GM18909 (cell line): Measurements from ENCODE around the gene UNKL.

Experiments used
- ATAC-seq: cut with Tn5 transposase; IDR thresholded peaks from one replicate; pipeline ENCODE4 v1.9.1; 2021; ENCODE audit warnings: mild to moderate bottlenecking; ENCODE audit not compliant: unreplicated experiment, poor library complexity

The UNKL gene

DNA sequence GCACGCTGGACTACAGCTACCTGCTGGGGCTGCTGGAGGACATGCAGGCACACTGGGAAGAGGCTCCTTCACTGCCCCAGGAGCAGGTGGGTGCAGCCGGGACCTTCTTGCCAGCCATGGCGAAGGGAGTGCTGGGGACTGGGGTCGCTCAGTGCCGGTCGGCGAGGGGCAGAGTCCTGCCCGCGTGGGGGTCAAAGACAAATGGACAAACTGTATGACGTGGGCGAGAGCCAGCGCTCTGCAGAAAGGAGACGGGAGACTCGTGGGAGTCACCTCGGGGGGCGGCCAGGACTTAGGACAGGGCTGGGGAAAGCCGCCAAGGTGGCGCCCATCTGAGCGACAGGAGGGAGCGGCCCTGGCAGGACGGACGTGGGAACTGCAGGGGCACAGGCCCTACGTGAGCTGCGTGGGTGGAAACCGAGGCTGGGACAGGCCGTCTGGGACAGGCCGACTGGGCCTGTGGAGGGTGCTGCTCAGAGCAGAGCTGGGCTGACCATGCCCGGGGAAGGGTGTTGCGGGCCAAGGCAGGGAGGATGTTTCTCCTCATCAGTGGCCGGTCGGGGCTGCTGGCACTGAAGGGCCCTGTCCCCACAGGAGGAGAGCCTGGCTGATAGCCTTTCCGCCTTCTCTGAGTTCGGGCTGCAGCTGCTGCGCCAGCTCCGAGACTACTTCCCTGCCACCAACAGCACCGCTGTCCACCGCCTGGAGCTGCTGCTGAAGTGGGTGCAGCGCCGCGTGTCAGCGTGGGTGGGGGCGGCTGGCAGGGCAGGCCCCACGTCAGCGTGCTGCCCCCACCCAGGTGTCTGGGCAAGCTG lies 70.9 kb downstream of the UNKL start:
- ATAC-seq, result peak; percentile 1

DNA sequence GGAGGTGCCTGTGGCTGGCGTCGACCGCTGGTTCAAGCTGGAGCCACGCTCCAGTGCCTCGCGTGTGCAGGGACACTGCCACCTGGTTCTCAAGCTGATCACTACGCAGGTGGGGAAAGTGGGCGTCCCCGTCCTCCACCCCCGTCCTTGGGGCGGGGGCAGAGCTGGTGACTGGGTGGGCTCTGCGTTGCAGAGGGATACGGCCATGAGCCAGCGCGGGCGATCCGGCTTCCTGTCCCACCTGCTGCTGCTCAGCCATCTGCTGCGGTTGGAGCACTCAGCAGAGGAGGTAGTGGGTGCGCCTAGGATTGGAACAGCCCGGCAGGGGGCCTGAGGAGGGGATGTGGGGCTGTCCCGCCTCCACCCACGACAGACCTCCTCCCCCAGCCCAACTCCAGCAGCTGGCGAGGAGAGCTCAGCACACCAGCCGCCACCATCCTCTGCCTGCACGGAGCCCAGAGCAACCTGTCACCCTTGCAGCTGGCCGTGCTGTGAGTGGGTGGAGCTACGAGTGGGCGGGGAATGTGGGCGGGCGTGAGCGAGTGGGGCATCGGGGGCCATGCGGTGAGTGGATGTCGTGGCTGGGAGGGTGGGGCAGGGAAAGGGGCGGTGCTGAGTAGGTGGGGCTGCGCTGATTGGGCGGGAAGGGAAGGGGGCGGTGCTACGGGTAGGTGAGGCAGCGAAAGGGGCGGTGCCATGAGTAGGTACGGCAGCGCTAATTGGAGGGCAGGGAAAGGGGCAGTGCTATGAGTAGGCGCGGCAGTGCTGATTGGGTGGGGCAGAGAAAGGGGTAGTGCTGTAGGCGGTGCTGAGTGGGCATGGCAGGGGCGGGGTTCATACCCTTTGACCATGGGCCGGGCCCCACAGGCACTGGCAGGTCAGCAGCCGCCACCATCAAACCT lies 71.7 kb downstream of the UNKL start:
- peak; percentile 85 for ATAC-seq

DNA sequence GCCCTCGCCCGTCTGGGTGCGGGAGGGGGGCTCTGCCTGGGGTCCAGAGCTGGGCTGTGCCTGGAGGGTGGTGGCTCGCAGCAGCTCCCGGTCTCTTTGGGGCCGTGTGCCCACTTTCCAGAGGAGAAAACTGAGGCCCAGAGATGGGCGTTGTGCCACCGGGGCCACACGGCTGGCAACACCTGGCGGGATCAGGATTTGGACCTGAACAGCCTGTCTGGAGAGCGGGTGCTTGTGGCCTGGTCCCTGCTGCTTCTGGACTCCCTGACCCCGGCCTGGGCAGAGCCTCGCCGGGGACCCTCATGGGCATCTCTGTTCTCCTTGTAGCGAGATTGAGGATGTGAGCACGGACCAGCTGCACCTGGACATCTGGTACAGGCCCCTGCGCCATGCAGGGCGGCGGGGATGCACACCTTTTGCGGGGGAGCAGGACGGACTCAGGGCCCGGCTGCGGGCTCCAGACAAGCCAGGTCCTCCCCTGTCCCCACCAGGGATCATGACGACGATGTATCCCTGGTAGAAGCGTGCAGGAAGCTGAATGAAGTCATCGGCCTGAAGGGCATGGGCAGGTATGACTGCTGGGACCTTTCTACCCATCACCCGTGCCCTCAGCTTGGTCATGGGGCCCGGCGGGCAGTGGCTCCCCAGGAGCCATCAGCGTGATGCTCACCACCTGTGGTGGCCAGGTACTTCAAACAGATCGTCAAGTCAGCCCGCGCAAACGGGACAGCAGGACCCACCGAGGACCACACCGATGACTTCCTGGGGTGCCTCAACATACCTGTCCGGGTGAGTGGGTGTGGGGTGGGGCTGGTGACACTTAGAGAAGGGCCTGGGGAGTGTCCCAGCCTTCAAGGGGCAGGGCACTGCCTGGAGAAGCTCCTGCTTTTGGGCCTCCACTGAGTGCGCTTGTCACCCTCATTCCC lies 72.7 kb downstream of the UNKL start:
- ATAC-seq, result no peak

DNA sequence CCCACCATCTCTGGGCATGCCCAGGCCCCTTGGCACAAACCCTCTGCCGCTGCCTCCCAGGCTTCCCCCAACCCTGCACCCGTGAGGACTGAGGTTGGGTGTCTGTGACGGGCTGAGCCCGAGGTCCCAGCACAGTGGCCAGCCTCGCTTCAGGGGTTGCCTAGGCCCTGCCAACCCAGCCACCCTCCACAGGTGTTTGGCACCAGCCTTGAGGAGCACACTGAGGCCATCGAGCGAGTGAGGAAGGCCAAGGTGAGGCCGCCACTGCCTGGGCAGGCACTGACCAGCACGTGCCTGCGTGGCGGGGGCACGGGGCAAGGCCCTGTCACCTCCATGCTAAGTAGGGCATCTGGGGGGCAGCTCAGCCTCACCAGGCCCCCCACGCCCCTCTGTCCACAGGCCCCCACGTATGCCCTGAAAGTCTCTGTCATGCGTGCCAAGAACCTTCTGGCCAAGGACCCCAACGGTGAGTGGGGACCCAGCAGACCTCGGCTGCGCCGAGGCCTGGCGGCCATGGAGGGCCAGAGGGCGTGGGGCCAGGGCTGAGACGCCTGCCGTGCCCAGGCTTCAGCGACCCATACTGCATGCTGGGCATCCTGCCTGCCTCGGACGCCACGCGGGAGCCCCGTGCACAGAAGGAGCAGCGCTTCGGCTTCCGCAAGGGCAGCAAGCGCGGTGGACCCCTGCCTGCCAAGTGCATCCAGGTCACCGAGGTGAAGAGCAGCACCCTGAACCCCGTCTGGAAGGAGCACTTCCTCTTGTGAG lies 73.6 kb downstream of the UNKL start:
- ATAC-seq, result no peak

DNA sequence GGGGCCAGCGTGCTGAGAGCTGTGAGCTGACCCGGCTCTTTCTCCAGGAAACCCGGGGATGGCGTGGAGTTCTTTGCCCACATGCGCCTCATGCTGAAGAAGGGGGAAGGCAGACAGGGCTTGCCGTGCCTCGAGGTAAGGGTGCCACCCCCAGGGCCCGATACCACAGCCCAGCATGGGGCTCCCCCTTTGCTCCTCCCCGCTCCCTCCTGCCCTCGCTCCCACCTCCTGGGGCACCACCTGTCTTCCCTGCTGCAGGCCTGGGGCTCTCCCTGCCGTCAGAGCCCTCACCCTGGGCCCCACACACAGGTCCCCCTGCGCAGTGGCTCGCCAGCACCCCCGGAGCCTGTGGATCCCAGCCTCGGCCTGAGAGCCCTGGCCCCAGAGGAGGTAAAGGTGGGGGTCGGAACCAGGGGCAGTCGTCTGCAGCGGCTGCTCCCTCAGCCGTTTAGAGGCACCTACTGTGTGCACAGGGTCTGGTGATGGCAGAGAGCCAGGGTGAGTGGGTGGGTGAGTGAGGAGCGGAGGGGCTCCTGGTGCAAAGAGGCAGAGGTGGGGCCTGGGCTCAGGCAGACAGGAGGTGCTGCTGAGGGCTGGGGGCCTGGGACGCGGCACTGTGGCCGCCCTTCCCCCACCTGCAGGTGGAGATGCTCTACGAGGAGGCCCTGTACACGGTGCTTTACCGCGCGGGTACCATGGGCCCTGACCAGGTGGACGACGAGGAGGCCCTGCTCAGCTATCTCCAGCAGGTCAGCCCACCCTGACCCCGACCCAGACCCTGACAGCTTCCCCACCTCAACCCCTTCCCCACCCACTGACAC lies 75.4 kb downstream of the UNKL start:
- ATAC-seq, result no peak

DNA sequence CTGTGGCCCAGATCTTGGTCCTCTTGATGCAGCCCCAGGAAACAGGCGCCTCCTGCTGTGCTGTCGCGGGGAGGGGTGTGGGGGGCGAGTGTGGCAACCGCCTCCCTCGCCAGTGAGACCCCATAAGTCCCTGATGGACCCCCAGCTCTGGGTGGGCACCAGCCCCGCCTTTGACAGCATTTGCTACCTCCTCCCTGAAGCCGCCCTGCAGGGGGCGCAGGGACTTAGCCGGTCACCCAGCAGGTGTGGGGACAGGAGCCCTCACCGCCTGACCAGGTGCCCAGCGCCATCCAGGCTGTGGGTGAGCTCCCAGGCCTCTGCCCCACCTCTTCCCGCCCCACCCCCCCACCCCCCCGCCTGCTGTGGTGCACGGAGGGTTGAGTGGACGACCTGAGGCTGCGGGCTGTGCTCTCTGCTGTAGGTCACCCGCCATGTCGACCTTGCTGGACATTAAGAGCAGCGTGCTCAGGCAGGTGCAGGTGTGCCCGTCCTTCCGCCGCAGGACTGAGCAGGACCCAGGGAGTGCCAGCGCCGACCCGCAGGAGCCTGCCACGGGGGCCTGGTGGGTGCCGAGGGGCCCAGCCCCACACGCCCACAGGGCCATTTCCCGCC lies 76.3 kb downstream of the UNKL start:
- ATAC-seq, result no peak

DNA sequence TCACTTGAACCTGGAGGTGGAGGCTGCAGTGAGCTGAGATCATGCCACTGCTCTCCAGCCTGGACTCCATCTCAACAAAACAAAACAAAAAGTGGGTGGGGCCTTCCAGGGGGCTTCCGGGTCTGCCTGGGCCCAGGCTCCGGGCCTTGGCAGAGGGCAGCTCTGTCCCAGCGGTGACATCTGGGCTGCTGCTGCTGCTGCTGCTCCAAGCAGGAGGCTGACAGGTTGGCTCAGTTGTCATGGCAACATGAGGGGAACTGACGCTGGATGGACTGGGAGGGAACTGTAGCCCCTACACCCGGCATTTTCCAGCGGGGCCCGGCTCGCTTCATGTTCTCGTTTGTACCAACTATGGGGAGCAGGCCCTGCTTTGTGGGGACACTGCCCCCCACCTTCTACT lies 77.0 kb downstream of the UNKL start:
- ATAC-seq, result no peak

DNA sequence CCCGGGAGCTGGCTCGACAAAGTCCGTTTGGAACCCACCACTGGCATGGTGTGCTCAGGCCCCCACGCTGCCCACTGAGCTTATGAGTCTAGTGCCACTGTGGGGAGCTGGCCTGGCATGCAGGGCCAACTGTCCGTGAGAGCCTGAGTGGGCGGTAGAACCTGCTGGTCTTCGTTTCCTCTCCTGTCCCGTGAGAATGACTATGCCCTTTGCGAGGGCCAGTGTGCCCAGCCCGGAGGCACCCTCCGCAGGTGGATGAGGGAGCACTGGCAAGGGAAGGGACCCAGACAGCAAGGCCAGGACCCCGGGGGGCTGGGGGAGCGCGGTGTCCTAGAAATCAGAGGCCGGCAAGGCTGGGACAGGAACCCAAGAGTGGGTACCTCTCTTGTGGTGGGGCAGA lies 77.9 kb downstream of the UNKL start:
- ATAC-seq, result no peak

DNA sequence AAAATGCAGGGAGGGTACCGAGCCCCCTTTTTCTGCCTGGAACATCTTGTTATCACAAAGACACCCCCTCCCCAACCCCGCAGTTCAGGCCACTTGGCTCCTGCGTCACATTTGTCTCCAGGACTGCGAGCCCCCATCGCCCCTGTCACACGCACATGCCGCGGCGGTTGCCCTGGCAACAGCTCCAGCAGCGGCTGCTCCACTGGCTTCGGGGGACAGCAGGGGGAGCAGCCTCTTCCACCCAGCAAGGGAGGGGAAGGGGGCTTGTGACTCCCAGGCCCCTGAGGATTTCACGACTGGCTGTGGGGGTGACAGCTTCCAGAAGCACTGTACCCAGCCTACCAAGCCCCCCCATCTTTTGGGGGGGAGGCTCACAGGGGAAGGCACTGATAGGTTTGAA lies 78.5 kb downstream of the UNKL start:
- no peak for ATAC-seq

DNA sequence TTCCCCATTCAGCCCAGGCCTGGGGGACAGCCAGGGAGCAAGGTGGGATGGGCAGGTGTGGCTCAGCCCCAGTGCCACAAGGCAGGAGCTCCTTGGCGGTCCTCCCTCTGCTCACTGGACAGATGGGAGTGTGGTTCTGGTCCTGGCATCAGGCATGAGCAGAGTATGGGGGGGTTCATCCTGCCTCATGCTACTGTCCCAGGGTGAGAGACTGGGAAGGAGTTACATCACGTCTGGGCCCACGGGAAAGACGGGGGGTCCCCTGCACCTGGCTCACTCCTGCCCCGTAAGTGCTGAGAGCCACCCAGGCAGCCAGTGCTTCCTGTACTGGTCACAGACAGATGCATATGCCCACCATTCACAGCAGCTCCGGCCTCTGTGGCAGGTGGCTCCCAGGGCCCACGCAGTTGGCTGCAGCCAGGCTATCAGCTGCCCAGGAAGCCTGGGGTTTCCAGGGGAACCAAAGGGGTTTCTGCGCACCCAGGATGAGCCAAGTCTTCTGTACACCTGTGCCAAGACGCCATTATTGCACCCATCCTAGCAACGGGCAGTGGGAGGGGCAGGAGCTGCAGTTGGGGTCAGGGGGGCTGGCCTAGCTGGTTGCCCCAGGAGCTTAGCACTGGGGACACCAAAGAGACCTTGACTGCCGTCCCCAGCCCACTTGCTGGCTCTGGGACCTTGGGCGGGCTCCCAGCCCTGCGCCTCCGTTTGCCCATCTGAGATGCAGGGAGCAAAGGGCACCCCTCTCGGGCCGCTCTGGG lies 79.1 kb downstream of the UNKL start:
- no peak for ATAC-seq

DNA sequence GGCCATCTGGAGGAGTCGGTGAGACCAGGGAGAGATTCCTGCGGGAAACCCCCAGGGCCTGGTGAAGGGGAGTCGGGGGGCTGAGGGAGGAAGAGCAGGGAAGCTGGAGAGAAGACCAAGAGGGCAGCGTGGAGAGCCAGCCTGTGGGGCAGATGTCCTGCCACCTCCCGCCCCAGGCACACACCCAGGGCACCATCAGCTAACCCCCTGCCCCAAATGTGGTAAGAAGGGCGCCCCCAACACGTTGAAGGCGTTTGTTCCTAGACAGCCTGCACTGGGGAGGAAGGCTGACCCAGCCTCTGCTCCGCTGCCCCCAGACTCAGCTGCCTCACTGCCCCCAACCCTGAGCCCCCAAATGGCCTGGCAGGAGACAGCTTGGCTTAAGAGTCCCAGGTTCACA lies 79.8 kb downstream of the UNKL start:
- ATAC-seq, result no peak

DNA sequence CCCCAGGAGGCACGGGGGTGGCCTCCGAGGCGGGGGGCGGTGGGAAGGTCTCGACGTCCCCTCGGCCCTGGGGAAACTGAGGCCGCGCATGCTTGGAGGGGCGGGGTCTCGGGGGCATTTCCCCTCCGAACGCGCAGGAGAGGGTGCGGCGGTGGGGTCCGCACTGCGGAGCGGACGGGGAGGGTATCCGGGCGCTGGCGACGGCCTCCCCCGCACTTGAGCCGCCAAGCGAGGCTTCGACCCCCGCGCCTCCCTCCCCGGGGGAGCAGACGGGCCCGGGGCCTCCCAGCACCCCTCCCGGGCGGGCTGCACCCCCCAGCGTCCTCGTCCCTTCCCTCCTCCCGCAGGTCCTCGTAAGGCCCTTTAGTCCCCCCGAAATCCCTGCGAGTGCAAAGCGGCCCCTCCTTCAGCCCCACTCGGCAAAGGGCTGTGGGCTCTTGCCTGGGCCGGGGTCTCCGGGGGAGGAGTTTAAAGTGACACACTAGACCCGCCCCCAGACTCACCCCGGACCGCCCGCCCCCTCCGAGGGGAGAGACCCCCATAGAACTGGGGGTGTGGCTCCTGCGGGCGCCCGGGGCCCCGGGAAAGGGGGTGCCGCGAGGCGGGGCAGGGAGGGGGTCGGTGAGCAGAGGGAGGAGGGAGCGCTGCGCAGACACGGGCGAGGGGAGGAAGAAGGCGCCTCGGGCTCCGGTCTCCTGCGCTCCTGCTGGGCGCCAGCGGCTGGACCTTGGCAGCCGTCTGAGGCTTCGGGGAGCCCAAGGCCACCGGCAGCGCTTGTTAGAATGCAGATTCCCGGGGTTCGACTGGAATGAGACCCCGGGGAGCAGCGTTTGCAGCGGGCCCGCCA lies 80.4 kb downstream of the UNKL start:
- ATAC-seq, result no peak

DNA sequence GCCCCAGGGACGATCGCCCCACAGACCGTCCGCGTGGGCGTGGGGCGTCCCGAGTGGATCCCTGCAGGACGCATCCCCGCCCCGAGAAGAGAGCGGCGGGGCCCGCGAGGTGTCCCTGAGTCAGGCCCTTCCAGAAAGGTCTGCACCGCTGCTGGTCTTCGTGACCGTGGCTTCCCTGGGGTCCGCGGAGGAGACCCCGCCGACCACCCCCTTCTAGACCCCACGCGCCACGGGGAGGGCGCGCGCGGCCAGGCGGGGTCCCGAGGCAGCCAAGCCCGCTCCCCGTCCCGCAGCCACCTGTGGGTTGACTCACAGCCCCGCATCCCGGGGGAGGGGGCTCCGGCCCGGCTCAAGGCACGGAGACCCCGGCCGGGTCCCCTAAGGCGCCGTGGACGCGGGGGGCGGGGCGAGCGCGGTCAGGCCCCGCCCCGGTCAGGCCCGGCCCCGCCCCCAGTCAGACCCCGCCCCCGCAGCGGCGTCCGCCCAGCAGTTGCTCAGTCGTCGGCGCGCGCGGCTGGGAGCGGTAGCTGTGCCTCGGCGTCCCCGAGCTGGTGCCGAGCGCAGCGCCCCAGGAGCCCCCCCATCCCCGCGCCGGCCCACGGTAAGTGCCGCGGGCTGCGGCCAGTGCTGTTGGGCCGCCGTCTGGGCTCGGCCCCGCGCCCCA lies 81.2 kb downstream of the UNKL start, which contains the start of gene BAIAP3:
Gene BAIAP3, plus strand, starts transcription at position 497 of the 664 bp plus-strand sequence. CDS start 4,905 bp downstream, outside the sequence.
- ATAC-seq, result no peak

DNA sequence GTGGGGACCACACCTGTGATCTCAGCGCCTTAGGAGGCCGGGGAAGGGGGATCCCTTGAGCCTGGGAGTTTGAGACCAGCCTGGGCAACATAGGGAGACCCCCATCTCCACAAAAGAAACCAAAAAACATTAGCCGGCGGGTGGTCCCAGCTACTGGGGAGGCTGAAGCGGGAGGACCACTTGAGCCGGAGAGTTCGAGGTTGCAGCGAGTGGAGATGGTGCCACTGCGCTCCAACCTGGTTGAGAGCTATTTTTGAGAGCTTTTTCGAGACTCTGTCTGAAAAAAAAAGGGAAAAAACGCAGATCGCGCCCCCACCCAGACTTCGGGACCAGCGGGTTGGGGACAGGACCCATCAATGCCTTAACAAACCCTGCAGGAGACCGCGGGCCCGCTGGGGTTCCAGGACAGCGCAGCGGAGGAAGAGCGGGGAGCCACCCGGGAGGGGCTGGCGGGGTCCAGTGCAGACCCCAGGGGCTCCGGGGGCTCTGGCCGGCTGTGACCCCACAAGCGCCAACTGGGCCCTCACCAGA lies 81.8 kb downstream of the UNKL start:
- no peak for ATAC-seq

DNA sequence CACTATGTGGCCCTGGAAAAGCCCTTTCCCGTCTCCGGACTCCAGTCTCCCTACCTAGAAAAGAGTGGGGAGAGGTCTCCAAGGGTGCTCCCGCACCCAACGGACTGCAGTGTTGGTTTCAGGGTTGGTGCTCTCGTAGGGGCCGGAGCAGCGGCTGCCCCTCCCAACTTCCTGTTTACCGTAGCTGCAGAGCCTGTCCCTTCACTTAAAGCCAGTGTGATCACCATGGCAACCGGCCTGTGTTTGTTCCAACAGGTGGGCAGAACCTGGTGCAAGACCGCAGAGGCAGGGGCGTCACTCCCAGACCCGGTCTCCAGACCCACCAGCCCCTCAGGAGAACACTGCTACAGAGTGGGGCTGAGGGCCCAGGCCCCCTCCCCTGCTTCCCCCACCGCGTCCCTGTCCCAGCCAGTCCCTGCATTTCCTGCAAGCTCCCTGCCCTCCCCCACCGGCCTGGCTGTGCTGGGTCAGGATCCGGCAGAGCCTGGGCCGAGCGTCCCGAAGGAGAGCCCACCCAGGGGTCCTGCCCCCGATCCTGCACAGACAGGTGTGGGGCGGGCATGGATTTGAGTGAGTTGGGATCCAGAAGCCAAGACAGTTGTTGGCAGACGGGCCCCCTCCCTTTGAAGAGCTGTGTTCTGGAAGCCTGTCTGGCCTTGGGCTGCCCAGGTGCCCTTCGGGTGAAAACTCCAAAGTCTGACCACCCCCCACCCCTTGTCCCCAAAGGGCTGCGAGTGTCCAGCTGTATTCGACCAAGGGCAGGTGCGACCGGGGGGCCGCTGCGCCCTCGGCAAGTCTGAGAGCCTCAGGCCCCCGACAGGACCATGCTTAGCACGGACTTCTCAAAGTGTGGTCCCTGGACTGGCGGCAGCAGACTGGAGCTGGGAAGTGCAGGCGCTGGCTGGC lies 82.5 kb downstream of the UNKL start:
- no peak for ATAC-seq
